ENCODE data around the gene MBD5.

DNA sequence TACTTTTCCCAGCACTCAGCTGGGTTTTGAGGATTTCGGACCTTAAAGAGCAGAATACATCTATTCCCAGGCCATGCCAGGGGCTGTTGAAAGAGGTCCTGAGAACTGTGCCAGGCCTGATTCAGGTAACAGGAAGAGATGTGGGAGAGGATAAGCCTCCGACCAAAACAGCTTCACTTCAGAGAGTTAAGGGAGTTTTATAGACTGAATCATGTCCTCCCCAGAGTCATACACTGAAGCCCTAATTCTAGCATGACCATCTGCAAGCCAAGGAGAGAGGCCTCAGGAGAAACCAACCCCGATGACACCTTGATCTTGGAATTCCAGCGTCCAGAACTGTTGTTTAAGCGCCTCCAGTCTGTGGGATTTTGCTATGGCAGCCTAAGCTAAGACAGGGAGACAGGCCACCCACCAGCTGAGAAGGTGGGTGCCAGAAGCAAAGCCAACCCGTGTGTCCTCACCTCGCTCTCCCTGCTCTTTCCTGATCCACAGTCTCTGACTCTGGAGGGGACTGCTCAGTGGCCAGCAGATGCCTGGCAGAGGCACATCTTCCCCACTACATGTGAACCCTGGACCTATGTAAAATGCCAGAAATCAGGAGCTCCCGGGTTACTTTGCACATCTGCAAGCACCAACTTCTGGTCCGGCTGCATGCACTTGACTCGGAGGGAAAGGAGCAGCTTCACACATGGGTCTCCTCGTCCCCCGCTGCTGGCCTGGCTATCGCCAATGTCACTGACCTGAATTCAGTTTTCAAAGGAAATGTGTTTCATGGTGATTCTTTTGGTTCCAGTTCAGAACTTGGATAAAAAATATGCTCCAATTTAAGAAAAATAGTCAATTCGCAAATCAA, 506.8 kb downstream of the MBD5 start:
- TF ChIP-seq, protein P1, sequence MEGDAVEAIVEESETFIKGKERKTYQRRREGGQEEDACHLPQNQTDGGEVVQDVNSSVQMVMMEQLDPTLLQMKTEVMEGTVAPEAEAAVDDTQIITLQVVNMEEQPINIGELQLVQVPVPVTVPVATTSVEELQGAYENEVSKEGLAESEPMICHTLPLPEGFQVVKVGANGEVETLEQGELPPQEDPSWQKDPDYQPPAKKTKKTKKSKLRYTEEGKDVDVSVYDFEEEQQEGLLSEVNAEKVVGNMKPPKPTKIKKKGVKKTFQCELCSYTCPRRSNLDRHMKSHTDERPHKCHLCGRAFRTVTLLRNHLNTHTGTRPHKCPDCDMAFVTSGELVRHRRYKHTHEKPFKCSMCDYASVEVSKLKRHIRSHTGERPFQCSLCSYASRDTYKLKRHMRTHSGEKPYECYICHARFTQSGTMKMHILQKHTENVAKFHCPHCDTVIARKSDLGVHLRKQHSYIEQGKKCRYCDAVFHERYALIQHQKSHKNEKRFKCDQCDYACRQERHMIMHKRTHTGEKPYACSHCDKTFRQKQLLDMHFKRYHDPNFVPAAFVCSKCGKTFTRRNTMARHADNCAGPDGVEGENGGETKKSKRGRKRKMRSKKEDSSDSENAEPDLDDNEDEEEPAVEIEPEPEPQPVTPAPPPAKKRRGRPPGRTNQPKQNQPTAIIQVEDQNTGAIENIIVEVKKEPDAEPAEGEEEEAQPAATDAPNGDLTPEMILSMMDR (IDR thresholded peaks at IDR 0.05) = no peak
- TF ChIP-seq POLR2A (IDR thresholded peaks at IDR 0.05) (no peak), POLR2AphosphoS5 (IDR thresholded peaks at IDR 0.05) (no peak)

Data from prostate gland (tissue), 2 donors.